Ovary (tissue), 3 donors: ENCODE results near the gene LRFN2.

ENCODE experiments used
- CTCF ChIP-seq, 3 donors: fragments of 450-650 bp in 2 of 3; fragments of 200-600 bp in 1 of 3; IDR thresholded peaks; one replicate each; pipeline versions ENCODE4 v1.5.1 to v1.8.0; 2016 to 2022; ENCODE audit warnings: antibody characterized with exemption in 3 of 3, mild to moderate bottlenecking in 1 of 3
- EP300 ChIP-seq: sonication (generic); formaldehyde crosslinking; IDR thresholded peaks from one replicate; pipeline ENCODE4 v1.6.1; 2017; ENCODE audit warnings: antibody characterized with exemption
- POLR2A ChIP-seq: fragments of 450-650 bp; IDR thresholded peaks from one replicate; pipeline ENCODE4 v1.6.1; 2017; ENCODE audit warnings: antibody characterized with exemption, mild to moderate bottlenecking, moderate library complexity
- donor health status: DM: no; HTN: no; CAD: no.

GRCh38 chr6:40387127-40387870 is 199.9 kb downstream of the LRFN2 start:
- no peak for TF ChIP-seq POLR2A
- no peak for TF ChIP-seq CTCF (IDR thresholded peaks at IDR 0.05)
- no peak for TF ChIP-seq EP300
